GM10266 (cell line): Measurements from ENCODE around the gene TCAIM.

Experiments
- DNase-seq: peaks from one replicate; pipeline ENCODE4 v3.0.0; 2012; ENCODE audit errors: extremely low spot score
- TF ChIP-seq, protein P1 (sequence below): IDR thresholded peaks from 2 replicates; pipeline ENCODE4 v1.5.1; 2012; ENCODE audit warnings: mild to moderate bottlenecking, low read depth; ENCODE audit not compliant: control insufficient read depth, insufficient read depth; ENCODE audit errors: missing control alignments

Gene TCAIM, protein sequence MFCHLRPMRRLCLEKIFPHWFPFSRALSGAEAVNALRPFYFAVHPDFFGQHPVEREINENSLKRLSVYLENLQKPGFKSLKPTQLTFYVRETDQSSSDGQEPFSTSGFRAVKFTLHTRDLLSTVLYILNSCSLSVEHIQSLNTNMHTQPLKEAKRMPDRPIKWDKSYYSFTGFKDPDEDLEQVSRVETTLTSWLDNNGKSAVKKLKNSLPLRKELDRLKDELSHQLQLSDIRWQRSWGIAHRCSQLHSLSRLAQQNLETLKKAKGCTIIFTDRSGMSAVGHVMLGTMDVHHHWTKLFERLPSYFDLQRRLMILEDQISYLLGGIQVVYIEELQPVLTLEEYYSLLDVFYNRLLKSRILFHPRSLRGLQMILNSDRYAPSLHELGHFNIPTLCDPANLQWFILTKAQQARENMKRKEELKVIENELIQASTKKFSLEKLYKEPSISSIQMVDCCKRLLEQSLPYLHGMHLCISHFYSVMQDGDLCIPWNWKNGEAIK

DNA sequence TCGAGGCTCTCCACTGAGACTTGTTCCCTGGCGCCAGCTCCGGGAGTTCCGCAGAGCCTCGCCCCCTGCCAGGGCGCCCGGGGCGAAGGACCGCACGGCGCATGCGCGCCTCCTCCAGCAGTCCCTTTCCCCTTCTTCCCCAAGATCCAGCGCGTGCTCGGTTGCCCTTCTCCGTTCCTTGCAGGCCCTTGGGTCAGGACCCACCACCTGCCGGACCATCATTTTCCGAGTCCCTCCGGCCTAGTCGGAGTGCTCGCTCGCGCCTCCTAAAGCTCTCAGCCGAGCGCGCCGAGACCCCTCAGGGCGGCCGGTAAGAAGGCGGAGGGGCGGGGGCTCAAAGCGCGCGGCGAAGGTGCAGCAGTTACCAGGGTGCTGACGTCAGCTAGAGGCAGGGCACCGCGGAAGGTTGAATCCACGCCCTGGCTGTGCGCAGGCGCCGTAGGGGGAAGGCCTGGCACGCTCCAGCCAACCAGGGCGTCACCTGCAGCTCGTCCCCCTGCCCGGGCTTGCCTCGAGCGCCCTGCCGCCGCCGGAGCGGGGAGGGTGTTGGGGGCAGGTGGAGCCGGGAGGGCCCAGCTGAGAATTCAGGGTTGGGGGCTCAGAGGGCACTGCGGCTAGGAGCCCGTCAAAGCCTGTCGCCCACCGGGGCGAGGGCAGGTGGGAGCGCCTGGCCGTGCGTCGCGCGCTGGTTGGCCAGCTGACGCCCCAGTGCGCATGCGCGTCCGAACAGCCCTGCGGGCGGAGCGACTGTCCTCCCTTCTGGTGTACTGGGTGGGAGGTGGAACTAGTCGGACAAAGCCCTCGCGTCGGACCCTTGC is at the start of gene TCAIM:
TSS of gene TCAIM (plus strand) at position 757 of the 818 bp plus-strand sequence. CDS start 16,017 bp downstream, outside the sequence.
- peak; percentile 96 for DNase-seq
- TF ChIP-seq, protein P1, sequence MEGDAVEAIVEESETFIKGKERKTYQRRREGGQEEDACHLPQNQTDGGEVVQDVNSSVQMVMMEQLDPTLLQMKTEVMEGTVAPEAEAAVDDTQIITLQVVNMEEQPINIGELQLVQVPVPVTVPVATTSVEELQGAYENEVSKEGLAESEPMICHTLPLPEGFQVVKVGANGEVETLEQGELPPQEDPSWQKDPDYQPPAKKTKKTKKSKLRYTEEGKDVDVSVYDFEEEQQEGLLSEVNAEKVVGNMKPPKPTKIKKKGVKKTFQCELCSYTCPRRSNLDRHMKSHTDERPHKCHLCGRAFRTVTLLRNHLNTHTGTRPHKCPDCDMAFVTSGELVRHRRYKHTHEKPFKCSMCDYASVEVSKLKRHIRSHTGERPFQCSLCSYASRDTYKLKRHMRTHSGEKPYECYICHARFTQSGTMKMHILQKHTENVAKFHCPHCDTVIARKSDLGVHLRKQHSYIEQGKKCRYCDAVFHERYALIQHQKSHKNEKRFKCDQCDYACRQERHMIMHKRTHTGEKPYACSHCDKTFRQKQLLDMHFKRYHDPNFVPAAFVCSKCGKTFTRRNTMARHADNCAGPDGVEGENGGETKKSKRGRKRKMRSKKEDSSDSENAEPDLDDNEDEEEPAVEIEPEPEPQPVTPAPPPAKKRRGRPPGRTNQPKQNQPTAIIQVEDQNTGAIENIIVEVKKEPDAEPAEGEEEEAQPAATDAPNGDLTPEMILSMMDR: no peak

DNA sequence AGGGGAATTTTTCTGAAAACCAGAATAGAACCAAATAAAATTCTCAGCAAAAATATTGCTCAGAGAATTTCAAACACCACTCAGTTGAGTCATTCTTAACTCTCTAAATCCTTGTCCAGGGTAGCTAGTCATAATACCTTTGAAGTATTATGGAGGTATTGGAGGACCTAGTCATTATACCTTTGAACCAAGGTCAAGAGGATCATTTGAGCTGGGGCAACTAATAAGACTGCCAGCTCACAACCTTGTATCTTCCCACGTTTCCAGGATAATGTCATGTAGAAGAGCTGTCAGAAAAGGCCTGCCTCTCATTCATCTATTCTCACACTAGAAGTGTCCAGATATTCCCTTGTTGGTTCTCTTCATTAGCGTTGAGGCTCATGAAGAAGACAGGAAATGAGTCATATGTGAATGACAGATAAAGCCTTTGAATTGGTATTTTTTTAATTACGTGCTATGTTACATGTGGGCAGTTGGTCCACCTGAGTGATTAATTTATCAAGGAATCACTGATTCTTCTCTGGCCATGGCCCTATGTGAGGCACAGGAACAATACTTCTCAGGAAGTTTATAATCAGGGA is 48.6 kb upstream of the TCAIM start:
- TF ChIP-seq, protein P1: no peak
- DNase-seq: no peak

- TF ChIP-seq, protein P1: no peak
- no peak for DNase-seq
Measured at GRCh38 chr3:44292276-44292675, 46.3 kb upstream of the TCAIM start.

DNA sequence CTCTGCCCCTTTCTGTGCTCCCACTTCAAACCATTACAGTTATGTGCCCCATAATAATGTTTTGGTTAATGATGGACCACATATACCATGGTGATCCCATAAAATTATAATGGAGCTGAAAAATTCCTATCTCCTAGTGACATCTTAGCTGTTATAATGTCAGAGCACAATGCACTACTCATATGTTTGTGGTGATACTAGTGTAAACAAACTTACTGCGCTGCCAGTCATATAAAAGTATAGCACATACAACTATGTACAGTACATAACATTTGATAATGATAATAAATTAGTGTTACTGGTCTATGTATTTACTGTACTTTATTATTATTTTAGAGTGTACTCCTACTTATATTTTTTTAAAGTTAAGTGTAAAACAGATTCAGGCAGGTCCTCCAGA is 45.6 kb upstream of the TCAIM start:
- DNase-seq: no peak
- TF ChIP-seq, protein P1: no peak

DNA sequence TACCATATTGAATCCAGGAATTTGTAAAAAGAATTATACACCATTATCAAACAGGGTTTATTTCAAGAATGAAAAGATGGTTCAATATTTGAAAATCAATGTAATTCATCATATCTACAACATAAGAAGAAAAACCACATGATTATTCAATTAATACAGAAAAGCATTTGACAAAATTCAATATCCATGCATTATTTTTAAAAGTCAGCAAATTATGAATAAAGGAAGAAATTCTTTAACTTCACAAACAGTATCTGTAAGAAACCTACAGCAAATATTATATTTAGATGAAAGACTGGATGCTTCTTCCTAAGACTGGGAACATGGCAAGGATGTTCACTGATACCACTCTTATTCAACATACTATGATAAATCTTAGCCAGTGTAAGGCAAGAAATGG is 41.3 kb upstream of the TCAIM start:
- DNase-seq: no peak
- TF ChIP-seq, protein P1: no peak

- no peak for DNase-seq
- TF ChIP-seq, protein P1: no peak
Measured at GRCh38 chr3:44301746-44302145, 36.8 kb upstream of the TCAIM start.
